Stimulated activated CD4-positive, alpha-beta T cell treated with anti-CD3 and anti-CD28 coated beads, Interleukin-2, amount 100 ng/mL, for 48 hours (primary cell): Measurements from ENCODE around the gene CDC42EP4.
"Not testable (repeated sequence)": the region's sequence is repeated elsewhere in the genome, so short reads cannot be mapped to it uniquely, and the experiment has no call there.

Experiments used
- DNase-seq, 2 donors: peaks; one replicate each; pipeline ENCODE4 v3.0.0-alpha.2; 2020

Gene CDC42EP4

GRCh38 chr17:73342541-73343167, 30.9 kb upstream of the CDC42EP4 start:
- no peak for DNase-seq

GRCh38 chr17:73342050-73342522, 30.3 kb upstream of the CDC42EP4 start:
- no peak for DNase-seq

- DNase-seq: no peak
These were observed 29.7 kb upstream of the CDC42EP4 start for GRCh38 chr17:73341350-73342049.

GRCh38 chr17:73340093-73340596, 28.3 kb upstream of the CDC42EP4 start:
- no peak for DNase-seq

- DNase-seq: no peak
These were observed 26.9 kb upstream of the CDC42EP4 start for GRCh38 chr17:73338566-73339197.

- no peak for DNase-seq
These were observed 26.3 kb upstream of the CDC42EP4 start for GRCh38 chr17:73338050-73338521.

GRCh38 chr17:73337330-73337710, 25.5 kb upstream of the CDC42EP4 start:
- no peak for DNase-seq

- no peak for DNase-seq
These were observed 24.9 kb upstream of the CDC42EP4 start for GRCh38 chr17:73336408-73337329.

GRCh38 chr17:73335591-73336407, 24.0 kb upstream of the CDC42EP4 start:
- no peak for DNase-seq

- DNase-seq: no peak
These were observed 23.1 kb upstream of the CDC42EP4 start for GRCh38 chr17:73334771-73335513.

GRCh38 chr17:73333445-73333844, 21.6 kb upstream of the CDC42EP4 start:
- DNase-seq: not testable (repeated sequence)

- DNase-seq: no peak
These were observed 19.3 kb upstream of the CDC42EP4 start for GRCh38 chr17:73331060-73331459.

GRCh38 chr17:73327676-73328075, 15.9 kb upstream of the CDC42EP4 start:
- no peak for DNase-seq

GRCh38 chr17:73325527-73325842, 13.7 kb upstream of the CDC42EP4 start:
- no peak for DNase-seq

GRCh38 chr17:73324711-73325526, 13.1 kb upstream of the CDC42EP4 start:
- DNase-seq: no peak

- DNase-seq: no peak
These were observed 12.3 kb upstream of the CDC42EP4 start for GRCh38 chr17:73324160-73324475.

GRCh38 chr17:73323409-73324159, 11.8 kb upstream of the CDC42EP4 start:
- no peak for DNase-seq

- no peak for DNase-seq
These were observed 8.9 kb upstream of the CDC42EP4 start for GRCh38 chr17:73320601-73321264.

GRCh38 chr17:73319766-73320165, 8.0 kb upstream of the CDC42EP4 start:
- DNase-seq: no peak
